Activated effector memory CD4-positive, alpha-beta T cell treated with Interleukin-2 at 50 U/mL for 16 hours (primary cell): Measurements from ENCODE around the gene EGR2.

Experiments used
- DNase-seq: peaks from one replicate; pipeline ENCODE4 v3.0.0-alpha.2; 2020

The EGR2 gene

DNA sequence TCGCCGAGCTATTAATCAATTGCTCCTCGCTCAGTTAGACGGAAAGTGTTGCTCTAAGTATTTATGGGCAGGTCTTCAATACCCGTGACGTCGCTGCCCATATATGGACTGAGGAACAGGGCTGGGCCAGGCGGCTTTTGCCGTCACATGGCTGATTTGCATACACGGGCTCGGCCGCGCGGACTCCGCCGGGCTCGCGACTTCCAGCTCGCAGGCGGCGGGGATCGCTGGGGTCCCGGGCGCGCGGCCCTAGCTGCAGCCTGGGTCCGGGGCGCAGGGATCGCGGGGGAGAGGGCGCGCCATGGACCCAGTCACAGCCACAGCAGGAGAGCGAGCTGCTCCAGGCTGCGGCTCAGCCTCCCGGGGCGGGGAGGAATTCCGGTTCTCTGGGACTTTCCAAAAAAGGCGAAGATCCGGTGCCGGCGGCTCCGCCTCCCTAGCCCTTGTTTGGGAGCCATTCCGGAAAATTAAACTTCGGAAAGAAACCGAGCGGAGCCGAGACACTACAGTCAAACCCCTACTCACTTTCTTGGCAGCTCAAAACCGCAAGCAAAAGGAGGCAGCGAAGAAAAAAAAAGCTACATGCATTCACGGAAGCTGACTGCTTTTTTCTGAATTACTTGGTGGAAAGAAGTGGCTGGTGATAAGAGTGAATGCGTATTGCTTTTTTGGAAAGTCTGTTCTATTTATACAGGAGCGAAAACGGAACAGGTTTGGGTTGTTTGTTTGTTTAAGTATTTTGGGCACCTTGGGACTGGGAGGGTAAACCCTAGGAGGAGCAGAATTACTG is at the start of gene EGR2:
TSS of gene EGR2 (minus strand) at position 36 of the 790 bp plus-strand sequence. CDS start 337 bp downstream, outside the sequence.
- DNase-seq, result peak; percentile 95

DNA sequence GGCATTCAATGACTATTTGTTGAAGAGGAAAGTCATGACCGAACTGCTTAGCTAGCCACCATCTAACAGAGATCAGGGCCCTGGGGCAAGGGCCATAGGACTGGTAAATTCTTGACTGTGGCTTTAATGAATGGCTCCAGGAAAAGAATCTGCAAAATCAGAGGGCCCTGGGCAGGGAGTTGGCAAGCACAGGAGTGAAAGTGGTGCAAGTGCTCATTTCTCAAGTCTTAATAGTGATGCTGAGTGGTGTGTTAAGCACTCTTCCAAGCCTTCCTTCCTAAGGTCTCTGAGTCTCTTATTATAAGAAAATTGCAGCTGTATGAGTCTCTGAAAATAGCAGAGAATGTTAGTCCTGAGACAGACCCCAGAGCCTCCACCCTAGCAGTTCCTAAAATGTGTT is 46.3 kb upstream of the EGR2 start:
- no peak for DNase-seq

DNA sequence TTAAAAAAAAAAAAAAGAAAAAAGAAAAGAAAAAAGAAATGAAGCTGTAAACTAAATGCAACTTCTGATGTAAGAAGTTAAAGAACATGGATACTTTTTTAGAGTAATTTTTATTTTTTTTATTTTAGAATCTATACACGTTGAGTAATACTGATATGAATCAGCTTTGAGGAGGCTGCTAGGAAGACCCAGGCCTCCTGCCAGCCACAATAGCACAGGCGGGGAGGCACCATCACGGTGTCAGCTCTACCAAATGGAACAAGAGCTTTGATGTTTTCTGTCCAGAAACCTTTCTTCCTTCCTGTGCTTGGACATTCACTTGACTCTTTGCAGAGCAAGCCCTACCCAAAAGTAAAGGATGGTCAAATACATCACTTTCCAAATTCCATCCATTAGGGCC is 45.3 kb upstream of the EGR2 start:
- no peak for DNase-seq

DNA sequence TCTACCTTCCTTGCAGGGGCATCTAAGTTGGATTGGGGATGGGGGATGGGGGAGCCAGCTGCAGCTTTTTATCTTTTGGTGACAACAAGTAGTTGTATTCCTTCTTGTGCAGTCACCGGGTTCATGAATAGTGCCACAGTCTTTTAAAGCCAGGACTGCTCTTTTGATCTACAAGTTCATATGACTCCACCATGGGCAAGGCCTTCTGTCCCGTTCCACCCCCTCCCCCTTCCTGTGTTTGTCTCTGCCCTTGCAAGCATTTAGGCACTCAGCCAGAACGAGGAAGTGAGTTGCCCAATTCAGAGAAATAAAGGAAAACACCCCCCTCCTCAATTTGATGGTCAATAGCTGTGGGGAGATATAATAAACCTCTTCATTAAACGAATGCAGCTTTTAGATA is 44.8 kb upstream of the EGR2 start:
- DNase-seq, result no peak

DNA sequence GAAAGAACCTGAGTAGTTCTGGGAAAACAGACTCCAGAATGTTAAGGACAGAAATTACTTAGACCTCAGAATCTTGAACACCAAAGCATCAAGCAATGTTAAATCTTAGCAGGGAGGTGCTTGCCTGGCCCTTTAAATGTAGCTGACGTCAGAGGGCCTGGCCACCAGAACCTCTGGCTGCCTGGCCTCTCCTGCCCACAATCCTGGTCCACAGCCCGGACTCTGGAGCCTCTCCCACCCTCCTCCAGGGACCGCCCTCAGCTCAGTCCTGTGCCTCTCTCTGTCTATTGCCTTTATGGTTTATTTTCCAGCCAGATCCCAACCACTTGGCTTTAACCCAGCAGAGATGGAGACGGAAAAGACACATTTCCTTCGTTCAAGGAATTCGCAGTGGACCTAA is 42.2 kb upstream of the EGR2 start:
- no peak for DNase-seq

DNA sequence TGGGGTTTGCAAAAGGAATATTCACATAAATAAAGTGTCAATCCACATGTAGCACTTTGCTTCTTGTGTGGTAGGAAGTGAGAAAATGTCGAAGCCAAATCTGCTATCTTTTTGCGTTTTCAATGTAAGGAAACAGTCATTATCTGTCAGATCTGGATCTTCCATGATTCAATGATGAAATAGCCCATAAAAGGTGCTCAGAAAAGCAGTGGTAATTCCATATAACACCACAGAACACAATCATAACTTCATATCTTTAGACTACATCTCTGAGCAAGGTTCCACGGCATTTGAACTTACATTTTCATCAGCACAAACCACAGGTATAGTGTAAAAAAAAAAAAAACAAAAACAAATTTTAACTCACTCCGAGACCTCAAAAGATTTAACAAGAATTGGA is 39.9 kb upstream of the EGR2 start:
- no peak for DNase-seq

DNA sequence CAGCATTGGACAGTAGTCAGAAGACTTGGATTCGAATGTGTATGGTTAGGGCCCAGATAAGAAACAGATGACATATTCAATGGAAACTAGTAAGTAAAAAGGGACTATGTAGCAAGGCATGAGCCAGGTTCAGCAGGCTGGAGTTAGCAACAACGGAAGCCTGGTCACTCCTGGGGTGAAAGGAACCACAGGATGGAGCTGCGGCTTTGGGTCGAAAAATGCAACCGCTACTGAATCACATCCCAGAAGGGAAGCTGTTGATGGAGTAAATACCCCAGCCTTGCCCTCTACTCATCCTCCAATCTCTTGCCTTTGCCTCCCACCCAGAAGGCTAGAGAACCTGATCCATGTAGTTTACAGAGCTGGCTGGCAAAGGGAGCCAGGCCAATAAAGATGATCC is 37.5 kb upstream of the EGR2 start:
- no peak for DNase-seq

DNA sequence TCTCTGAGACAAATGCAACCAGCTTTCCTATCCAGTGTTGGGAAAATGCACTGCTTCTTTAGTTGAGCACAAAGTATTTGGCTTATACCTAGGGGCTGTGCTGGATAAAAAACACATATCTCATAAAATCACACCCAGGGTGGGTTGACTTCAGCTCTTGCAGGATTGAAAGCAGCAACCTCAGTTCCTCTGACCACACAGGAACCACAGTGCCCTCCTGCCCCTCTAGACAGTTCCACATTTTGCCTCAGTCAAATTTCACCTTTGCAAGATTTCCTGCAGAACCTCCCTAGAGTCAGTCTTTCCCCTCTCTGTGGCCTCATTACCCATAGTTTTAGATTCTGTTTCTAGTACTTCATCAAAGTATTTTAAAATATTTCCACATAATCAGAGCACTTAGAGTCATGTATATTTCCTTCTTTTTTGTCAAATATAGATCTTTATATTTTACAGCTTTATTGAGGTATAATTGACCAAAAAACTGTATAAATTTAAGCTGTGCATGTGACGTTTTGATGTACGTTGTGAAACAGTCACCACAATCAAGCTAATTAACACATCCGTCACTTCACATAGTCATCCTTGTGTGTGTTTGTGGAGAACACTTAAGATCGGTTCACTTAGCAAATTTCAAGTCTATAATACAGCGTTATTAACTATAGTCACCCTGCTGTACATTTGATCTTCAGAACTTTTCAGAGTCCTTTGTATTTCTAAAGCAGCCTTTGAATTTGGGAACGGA is 37.0 kb upstream of the EGR2 start:
- DNase-seq, result no peak

DNA sequence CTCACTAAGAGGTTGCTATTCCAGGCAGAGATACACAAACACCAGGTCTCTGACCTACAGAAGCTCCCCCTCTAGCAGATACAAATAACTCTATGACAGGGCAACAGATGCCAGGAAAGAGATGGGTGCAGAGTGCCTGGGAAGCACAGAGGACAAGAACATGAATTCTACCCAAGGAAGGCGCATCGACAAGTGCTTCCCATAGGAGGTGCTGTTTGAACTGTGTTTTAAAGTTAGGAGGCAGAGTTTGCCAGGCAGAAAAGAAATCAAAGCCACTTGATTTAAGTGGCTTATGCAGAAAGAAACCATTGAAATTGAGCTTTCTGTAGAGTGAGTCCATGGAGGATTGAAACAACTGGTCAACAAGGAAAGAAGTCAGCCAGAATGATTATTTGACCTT is 35.3 kb upstream of the EGR2 start:
- DNase-seq, result no peak

DNA sequence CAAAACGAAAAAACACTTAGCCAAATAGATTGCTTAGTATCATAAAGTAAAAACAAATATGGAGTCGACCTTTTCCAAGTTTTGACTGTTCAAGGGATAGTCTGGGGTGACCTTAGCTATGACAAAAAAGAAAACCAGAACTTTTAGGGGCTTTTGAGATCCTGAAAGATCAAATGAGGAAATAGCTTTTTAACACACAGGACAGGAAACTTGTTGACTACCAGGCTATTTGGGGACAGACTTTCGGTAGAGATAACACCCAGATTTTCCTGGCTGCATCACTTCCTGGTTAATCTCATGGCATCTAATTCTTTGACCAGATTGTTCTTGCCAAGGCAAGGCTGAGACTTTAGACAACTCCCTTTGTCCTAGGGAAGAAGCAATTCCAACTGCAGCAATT is 34.5 kb upstream of the EGR2 start:
- DNase-seq, result no peak

DNA sequence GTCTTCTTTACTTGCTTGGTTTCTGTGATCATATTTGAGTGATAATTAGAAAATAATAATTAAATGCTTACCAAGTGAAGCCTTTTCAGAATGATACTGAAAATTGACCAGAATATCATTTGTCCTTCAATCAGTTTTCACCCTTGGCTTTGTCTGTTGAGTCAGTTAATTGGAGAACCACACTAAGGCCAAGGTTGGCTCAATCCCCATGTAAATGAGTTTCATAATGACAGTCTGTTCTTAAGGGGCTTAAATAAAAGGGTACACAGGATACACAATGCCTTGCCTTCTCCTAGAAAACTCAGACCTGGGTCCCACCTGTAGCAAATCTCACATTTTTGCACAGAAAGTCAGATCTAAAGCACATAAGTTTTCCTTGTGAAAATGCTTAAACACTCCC is 31.3 kb upstream of the EGR2 start:
- DNase-seq, result no peak

DNA sequence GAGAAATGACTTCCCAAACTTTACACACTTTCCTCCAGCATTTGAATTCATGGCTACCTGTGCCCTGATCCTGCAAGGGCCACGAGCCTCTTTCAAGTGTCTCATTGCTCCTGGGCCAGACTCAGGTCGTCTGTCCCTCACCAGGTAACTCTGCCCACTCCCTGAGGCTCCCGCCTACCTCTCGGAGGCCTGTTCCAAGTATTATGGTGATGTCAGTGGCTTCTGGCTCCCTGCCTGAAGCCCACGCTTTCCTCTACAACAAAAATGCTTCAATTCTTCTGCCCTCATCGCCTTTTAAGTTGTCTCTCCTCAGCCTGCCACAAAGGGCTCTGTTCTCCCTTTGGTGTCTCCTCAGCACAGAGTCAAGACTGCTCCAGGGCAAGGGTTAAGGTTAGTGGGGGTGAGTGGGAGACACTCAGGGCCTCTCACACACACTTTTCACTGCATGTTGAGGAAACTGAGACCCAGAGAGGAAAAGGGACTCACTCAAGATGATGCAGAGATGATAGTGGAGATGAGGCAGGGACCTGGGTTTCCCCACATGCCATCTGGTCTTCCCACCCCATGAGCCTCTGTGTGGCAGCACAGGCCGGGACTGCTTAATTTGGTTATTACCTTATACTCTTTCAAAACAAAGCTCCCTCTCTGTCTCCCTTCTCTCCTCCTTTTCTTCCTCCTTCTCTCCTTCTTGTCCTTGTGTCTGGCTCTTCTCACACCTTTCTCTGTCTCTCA is 28.3 kb upstream of the EGR2 start:
- no peak for DNase-seq

DNA sequence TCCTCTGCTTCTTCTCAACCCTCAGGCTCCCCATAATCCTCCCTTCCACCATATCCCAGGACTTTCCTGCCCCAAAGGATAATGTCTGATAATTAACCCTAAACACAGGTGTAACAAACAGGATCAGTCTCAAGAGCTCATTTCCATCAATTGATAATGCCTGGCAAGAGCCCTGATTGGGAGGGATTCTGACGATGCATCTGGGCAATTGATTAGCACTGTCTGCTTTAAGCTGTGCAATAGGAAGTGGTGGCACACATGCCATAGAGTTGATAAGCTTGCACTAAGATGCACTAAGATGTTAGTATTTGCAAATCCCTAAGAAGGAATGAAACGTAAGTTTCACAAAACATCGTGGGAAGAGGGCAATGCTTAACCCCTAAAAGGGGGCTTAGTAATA is 27.4 kb upstream of the EGR2 start:
- DNase-seq, result no peak

DNA sequence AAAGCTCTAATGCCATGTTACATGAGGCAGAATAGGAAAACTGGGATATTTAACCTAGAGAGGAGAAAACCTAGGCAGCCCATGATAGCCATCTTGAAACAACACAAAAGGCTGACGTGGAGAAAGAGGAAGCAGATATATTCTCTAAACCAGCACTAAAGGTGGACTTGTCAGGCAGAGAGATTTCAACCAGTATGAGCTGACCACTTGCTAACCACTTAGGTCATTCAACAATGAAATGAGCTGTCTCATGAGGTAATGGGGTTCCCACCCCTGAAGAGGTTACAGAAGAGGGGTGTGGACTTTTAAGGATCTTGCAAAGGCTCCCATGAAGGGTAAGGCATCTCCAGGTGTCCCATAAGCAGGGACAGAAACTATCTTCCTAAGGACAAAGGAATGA is 26.8 kb upstream of the EGR2 start:
- DNase-seq, result no peak

DNA sequence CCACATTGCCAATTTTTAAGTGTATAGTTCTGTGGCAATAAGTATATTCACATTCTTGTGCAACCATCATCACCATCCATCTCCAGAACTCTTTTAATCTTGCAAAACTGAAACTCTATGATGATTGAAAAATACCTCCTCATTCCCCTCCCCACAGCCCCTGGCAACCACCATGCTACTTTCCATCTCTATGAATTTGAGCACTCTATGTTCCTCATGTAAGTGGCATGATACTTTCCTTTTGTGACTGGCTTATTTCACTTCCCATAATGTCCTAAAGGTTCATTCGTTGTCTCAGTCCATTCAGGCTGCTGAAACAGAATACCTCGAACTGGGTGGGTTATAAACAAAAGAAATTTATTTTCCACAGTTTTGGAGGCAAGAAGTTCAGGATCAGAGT is 23.4 kb upstream of the EGR2 start:
- no peak for DNase-seq

DNA sequence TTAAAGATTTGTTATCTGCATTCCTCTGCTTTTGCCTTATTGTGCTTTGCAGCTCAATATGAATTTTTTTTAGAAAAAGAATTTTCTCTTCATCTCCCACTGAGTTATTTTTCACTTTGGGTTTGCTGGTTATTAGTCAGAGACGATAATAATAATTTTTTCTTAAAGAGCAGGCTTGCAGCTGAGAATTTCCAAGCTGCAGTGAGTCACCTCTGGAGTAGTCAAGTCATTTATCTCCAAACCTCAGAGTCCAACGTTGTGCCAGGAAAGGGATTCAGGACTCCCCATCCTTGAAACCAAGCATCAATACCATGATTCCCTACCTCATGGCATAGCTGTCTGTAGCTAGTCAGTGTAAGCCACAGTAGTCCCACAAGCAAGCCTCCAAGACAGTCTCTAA is 15.2 kb upstream of the EGR2 start:
- no peak for DNase-seq

DNA sequence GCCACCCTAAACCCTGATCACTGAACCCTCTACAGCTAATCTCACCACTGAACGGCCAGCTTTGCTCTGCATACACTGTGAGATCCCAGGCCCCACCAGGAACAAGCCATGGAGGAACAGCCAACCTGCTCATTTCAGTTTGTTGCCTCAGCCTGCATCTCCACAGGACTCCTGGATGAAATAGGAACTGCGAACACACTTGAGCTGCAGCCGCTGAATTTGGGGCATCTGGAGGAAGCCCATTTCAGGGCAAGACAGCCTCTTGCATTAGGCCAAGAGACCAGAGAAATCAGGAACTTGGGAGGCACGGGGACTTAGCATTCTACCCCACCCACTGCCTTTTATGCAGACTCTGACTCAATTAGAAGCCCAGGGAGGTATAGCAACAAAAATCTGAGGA is 14.5 kb upstream of the EGR2 start:
- no peak for DNase-seq

DNA sequence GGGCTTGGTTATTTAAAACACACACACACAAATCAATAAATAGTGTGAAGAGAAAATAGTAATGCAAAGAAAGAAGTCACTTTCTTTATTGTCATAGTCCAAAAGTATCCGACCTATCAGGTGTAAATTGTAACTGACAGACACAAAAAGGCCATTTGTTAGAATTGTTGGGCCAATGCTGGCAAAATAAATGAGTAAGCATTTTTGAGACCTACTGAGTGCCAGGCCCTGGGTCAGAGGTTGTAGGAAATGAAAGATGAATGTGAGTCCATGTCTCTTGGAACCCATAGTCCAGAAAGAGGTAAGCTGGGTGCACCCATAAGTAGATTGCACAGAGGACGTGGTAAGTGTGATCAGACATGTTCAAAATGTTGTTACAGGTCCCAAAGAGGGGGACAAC is 13.5 kb upstream of the EGR2 start:
- DNase-seq, result no peak

DNA sequence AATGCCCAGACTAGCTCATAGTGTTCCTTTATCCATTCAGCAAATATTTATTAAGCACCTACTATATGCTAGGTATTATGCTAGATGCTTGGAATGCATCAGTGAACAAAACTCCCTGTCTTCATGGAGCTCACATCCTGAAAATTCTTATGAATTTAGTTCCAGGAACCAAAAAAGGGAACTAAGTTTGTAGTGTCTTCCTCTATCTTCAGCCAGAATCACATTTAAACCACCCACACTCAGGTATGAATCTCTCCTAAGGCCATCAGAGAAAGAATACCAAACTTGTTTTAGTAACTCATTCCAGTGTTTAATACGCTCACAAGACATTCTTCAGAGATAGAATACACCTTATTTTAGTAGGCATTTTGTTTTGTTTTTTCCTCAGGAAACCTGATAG is 10.1 kb upstream of the EGR2 start:
- no peak for DNase-seq

DNA sequence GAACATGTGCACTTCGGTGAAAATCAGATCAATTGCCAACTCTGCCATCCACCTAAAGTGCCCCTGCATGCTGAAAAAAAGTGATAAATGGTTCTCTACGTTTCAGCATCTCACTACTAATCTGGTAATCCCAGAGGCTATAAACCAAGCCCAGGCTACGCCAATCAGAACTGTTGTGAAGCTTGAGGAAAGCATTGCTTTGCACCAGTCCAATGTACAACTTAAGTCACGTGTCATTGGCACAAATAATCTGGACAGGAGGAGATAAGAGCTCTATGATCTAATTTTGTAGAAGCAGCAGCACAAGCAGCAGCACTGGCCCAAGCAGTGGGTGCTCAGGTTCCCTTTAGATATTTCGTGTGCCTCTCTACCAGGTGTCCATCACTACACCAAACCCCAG is 4.4 kb upstream of the EGR2 start:
- no peak for DNase-seq

DNA sequence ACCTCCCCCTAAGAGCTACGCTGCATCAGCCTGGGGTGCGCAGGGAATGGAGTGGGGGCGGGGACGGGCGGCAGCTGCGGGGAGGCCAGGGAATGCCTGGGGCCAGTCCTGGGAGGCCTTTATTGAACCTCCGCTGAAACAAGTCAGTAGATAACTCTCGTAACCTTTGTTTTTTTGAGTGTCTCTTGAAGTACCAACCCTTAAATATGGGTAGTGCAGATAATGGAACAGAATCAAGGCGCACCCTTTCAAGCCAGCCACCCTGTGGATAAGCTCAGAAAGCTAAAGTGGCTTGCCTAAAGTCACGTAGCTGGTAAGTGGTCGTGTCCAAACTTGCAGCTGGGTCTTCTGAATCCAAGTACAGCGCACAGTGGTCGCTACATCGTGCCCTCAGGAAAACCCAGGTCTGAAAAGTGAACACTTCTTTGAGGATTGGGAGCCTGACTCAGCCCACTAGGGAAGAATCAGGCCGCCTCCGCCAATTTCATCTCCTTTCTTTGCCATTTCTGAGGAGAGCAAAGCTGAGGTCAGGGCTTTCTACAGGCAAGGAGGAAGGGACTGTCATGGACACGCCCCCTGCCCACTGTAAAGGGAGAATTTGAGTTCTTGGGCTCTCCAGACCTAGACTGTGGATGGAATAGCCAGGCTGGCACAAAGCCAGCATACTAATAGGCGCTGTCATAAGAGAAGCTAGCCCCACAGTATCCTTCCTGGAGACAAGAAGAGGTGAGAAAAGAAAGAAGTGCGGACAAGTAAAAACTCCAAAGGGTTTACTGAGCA is 3.2 kb upstream of the EGR2 start:
- DNase-seq, result no peak

DNA sequence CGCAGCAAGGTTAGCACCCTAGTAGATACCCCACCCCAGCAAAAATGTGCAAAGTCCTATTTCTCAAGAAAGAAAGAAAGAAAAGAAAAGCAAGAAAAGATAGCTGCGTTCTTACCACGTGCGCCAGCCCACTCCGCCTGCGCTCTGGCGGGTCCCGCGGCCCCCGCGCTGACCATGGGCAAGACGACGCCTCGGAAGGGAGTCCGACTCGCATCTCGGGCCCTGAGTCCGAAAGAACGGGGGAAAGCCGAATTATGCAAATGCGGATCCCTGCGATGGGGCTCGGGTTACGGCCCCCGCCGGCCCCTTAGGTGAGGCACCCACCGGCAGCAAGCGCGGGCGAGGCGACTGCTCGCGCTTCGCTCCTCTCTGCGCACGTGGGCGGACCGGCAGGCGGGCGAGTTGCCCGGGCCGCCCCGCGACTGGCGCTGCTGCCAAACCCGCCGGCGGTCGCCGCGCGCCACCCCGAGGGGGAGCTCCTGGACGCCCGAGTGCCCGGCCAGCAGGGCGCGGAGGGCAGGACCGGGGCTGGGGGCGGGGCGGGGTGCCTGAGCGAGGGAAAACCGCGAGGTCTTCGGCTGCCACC is 2.4 kb upstream of the EGR2 start:
- no peak for DNase-seq
